Measurements from ENCODE around the gene PNP.

Gene PNP

DNA sequence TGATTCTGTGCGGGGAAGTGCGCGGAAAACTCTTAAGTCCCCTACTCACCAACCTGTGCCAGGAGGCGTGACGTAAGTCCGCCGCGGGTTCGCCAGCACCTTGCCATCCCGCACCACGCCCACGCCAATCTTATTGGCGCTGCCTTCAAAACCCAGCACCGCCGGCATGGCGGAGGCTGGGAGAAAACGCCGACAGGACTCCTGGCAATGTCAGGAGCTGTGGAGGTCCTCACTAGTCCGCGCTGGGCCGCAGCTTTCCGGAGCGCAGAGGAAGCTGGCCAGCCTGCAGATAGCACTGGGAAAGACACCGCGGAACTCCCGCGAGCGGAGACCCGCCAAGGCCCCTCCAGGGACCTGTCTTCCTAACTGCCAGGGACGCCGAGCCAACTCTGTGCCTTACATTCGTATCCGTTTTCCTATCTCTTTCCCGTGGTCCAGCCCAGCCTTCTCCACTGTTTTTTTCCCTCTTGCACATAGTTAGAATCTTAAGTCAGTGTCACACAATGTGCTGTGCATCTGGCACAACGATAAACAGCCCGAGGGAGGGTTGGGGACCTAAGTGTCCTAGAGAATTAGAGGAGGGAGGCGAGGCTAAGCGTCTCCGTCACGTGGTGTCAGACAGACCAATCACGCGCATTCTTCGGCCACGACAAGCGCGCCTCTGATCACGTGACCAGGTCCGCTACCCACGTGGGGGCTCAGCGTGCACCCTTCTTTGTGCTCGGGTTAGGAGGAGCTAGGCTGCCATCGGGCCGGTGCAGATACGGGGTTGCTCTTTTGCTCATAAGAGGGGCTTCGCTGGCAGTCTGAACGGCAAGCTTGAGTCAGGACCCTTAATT is 14.5 kb upstream of the PNP start, which contains the start of the genes APEX1 and OSGEP:
Gene APEX1 (plus strand): TSS at position 711 of the 839 bp plus-strand sequence. CDS start 420 bp downstream, outside the sequence.
Gene OSGEP (minus strand): TSS at position 297 of the 839 bp plus-strand sequence. CDS start 129 bp downstream, at position 168.
- TF ChIP-seq RAD21 (IDR thresholded peaks at IDR 0.05; ENCODE audit: low read depth) (no peak), EP300 (IDR thresholded peaks at IDR 0.05; ENCODE audit: borderline replicate concordance) (no peak), TAF1 (IDR thresholded peaks at IDR 0.05; ENCODE audit: low read depth) (peak; percentile 70; the same call in 1 of the 2 replicates), FOXM1 (IDR thresholded peaks at IDR 0.05; ENCODE audit: borderline replicate concordance, low read depth) (peak; percentile 11; the same call in 1 of the 2 replicates), NFIC (IDR thresholded peaks at IDR 0.05) (peak; percentile 52), YY1 (IDR thresholded peaks at IDR 0.05; ENCODE audit: low read depth) (peak; percentile 50; the same call in 1 of the 2 replicates), CEBPB (IDR thresholded peaks at IDR 0.05) (no peak; the same call in 1 of the 2 replicates), TEAD4 (IDR thresholded peaks at IDR 0.05) (no peak), CREB1 (IDR thresholded peaks at IDR 0.05; ENCODE audit: low read depth) (peak; percentile 40; the same call in 1 of the 2 replicates), ZBTB7A (IDR thresholded peaks at IDR 0.05; ENCODE audit: low read depth) (peak; percentile 24; the same call in 1 of the 2 replicates), EGR1 (IDR thresholded peaks at IDR 0.05) (peak; percentile 85), TCF12 (IDR thresholded peaks at IDR 0.05; ENCODE audit: low read depth) (peak; percentile 49)
- TF ChIP-seq, protein P1, sequence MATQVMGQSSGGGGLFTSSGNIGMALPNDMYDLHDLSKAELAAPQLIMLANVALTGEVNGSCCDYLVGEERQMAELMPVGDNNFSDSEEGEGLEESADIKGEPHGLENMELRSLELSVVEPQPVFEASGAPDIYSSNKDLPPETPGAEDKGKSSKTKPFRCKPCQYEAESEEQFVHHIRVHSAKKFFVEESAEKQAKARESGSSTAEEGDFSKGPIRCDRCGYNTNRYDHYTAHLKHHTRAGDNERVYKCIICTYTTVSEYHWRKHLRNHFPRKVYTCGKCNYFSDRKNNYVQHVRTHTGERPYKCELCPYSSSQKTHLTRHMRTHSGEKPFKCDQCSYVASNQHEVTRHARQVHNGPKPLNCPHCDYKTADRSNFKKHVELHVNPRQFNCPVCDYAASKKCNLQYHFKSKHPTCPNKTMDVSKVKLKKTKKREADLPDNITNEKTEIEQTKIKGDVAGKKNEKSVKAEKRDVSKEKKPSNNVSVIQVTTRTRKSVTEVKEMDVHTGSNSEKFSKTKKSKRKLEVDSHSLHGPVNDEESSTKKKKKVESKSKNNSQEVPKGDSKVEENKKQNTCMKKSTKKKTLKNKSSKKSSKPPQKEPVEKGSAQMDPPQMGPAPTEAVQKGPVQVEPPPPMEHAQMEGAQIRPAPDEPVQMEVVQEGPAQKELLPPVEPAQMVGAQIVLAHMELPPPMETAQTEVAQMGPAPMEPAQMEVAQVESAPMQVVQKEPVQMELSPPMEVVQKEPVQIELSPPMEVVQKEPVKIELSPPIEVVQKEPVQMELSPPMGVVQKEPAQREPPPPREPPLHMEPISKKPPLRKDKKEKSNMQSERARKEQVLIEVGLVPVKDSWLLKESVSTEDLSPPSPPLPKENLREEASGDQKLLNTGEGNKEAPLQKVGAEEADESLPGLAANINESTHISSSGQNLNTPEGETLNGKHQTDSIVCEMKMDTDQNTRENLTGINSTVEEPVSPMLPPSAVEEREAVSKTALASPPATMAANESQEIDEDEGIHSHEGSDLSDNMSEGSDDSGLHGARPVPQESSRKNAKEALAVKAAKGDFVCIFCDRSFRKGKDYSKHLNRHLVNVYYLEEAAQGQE (IDR thresholded peaks at IDR 0.05; ENCODE audit: low read depth) = no peak
- TF ChIP-seq, protein P2, sequence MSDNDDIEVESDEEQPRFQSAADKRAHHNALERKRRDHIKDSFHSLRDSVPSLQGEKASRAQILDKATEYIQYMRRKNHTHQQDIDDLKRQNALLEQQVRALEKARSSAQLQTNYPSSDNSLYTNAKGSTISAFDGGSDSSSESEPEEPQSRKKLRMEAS (IDR thresholded peaks at IDR 0.05) = peak; percentile 97
- TF ChIP-seq, protein P3, sequence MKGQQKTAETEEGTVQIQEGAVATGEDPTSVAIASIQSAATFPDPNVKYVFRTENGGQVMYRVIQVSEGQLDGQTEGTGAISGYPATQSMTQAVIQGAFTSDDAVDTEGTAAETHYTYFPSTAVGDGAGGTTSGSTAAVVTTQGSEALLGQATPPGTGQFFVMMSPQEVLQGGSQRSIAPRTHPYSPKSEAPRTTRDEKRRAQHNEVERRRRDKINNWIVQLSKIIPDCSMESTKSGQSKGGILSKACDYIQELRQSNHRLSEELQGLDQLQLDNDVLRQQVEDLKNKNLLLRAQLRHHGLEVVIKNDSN (IDR thresholded peaks at IDR 0.05) = peak; percentile 100

DNA sequence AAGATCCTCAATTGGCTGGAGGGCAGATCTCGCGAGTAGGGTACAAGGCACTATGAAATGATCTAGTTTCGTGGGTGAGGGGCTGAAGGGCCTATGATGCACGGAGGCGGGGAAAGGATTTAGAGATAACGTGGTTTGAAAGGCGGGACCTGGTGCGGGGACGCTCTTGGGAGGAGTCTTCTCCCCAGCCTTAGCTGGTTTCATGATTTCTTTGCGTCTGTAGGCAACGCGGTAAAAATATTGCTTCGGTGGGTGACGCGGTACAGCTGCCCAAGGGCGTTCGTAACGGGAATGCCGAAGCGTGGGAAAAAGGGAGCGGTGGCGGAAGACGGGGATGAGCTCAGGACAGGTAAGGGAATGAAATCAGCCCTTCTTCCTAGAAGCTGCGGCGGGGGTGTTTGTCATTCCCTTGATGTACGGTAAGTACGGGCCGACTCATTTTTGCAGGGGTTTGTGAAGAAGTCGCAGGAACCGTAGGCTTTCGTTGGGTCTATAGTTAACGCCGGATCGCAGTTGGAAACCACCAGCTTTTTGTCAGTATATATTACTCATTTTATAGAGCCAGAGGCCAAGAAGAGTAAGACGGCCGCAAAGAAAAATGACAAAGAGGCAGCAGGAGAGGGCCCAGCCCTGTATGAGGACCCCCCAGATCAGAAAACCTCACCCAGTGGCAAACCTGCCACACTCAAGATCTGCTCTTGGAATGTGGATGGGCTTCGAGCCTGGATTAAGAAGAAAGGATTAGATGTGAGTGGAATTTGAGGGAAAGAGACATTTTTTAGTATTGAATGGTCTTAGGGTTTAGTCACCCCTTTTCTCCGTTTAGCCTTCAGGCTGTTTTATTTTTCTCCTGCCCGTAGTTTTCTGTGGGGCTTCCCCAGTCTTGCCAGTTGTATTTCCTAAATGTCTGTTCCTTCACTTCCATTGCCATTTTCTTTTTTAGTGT is 13.6 kb upstream of the PNP start:
- TF ChIP-seq FOXM1 (IDR thresholded peaks at IDR 0.05; ENCODE audit: borderline replicate concordance, low read depth) (0 out of 2 replicates have a peak, but pooled peaks have one; percentile 5), TEAD4 (IDR thresholded peaks at IDR 0.05) (no peak)

DNA sequence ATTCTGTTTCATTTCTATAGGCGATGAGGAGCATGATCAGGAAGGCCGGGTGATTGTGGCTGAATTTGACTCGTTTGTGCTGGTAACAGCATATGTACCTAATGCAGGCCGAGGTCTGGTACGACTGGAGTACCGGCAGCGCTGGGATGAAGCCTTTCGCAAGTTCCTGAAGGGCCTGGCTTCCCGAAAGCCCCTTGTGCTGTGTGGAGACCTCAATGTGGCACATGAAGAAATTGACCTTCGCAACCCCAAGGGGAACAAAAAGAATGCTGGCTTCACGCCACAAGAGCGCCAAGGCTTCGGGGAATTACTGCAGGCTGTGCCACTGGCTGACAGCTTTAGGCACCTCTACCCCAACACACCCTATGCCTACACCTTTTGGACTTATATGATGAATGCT is 12.2 kb upstream of the PNP start:
- TF ChIP-seq EP300 (IDR thresholded peaks at IDR 0.05; ENCODE audit: borderline replicate concordance) = no peak
- no peak for TF ChIP-seq EGR1 (IDR thresholded peaks at IDR 0.05)
- no peak for TF ChIP-seq TCF12 (IDR thresholded peaks at IDR 0.05; ENCODE audit: low read depth)
- no peak for TF ChIP-seq ZBTB7A (IDR thresholded peaks at IDR 0.05; ENCODE audit: low read depth)
- no peak for TF ChIP-seq TAF1 (IDR thresholded peaks at IDR 0.05; ENCODE audit: low read depth)
- TF ChIP-seq, protein P2 (IDR thresholded peaks at IDR 0.05) = no peak
- no peak for TF ChIP-seq YY1 (IDR thresholded peaks at IDR 0.05; ENCODE audit: low read depth)
- no peak for TF ChIP-seq TEAD4 (IDR thresholded peaks at IDR 0.05)
- TF ChIP-seq, protein P3 (IDR thresholded peaks at IDR 0.05) = no peak
- TF ChIP-seq CREB1 (IDR thresholded peaks at IDR 0.05; ENCODE audit: low read depth) = no peak
- TF ChIP-seq CEBPB (IDR thresholded peaks at IDR 0.05) = no peak
- no peak for TF ChIP-seq NFIC (IDR thresholded peaks at IDR 0.05)
- no peak for TF ChIP-seq FOXM1 (IDR thresholded peaks at IDR 0.05; ENCODE audit: borderline replicate concordance, low read depth)
- TF ChIP-seq, protein P1 (IDR thresholded peaks at IDR 0.05; ENCODE audit: low read depth) = no peak
- TF ChIP-seq RAD21 (IDR thresholded peaks at IDR 0.05; ENCODE audit: low read depth) = no peak

DNA sequence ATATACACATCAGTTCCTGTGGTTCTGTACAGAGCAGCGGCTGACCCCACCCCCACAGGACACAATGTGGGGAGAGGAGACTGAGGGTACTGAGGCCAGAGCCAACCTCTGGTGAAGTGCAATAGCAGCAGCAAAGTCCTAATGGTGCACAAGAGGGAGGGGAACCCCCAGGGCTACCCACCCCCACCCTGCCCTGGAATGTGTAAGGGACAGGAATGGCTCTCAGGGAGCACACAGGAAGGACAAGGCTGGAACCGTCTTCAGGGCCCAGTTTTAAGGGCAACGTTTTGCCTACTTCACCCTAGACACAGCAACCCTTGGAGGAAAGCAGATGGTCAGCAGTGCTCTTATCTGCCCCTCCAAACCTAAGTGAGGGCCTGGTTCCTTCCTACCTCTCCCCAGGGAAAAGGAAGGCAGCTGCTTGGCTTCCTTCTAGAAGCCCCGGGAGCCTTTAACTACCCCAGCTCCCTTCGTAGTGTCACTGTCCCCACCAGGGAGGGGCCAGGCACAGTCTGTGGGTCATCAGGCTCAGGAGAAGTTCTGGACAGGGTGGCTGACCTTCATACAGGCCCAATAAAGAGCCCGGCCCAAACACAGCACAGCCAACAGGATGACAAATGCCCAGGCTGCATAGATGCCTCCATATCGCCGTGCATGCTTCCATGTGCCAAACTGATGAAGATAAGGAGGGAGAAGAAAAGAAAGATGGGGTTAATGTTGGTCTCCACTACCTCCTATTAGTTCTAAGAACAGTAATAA is 11.0 kb upstream of the PNP start:
- TF ChIP-seq, protein P1 (IDR thresholded peaks at IDR 0.05; ENCODE audit: low read depth) = no peak
- TF ChIP-seq EP300 (IDR thresholded peaks at IDR 0.05; ENCODE audit: borderline replicate concordance) (no peak), CREB1 (IDR thresholded peaks at IDR 0.05; ENCODE audit: low read depth) (no peak), ZBTB7A (IDR thresholded peaks at IDR 0.05; ENCODE audit: low read depth) (no peak), NFIC (IDR thresholded peaks at IDR 0.05) (no peak), EGR1 (IDR thresholded peaks at IDR 0.05) (no peak)
- TF ChIP-seq, protein P2 (IDR thresholded peaks at IDR 0.05) = no peak
